Muscle layer of duodenum (tissue), 2 donors: ENCODE measurements around the gene R3HDM4.
A peak's percentile ranks its signal among the peaks of the same experiment; 100 is the strongest.

Source experiments
- H3K27ac ChIP-seq: one replicate; pipeline ENCODE4 v1.7.0; 2013; ENCODE audit warnings: mild to moderate bottlenecking, low read length
- H3K27me3 ChIP-seq: one replicate; pipeline ENCODE4 v1.7.0; 2013; ENCODE audit warnings: low read depth, mild to moderate bottlenecking, control low read depth, low read length
- H3K36me3 ChIP-seq, 2 donors: one replicate each; pipeline ENCODE4 v1.7.0; 2013; ENCODE audit warnings: low read length in 2 of 2, control low read depth in 1 of 2, mild to moderate bottlenecking in 1 of 2; ENCODE audit not compliant: insufficient read depth in 2 of 2, control insufficient read depth in 1 of 2
- H3K4me1 ChIP-seq, 2 donors: one replicate each; pipeline ENCODE4 v1.7.0; 2013; ENCODE audit warnings: low read length in 2 of 2, mild to moderate bottlenecking in 2 of 2, control low read depth in 1 of 2, moderate library complexity in 1 of 2; ENCODE audit not compliant: insufficient read depth in 2 of 2, control insufficient read depth in 1 of 2
- H3K4me3 ChIP-seq, 2 donors: one replicate each; pipeline ENCODE4 v1.7.0; 2013; ENCODE audit warnings: low read length in 2 of 2, low read depth in 1 of 2, mild to moderate bottlenecking in 1 of 2
- H3K9me3 ChIP-seq, 2 donors: one replicate each; pipeline ENCODE4 v1.7.0; 2013; ENCODE audit warnings: low read length in 2 of 2, control low read depth in 1 of 2, mild to moderate bottlenecking in 1 of 2; ENCODE audit not compliant: control insufficient read depth in 1 of 2
- donor health status: healthy.

R3HDM4 gene

DNA sequence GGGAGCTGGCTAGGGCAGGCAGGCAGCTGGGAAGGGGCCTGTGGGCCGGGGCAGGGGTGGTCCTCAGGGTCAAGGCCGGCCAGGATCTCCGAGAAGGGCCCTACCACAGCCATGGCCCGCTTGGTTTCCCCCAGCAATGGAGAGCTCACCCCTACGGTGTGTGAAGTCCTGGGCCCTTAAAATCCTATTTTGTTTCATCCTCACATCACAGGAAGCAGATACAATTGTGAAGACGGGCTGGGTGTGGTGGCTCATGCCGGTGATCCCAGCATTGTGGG lies 11.0 kb downstream of the R3HDM4 start:
- Histone ChIP-seq H3K4me1 (no peaks in the 10 kb centered on the region), H3K27me3 (no peaks in the 10 kb centered on the region), H3K27ac (no peak overlapping the region), H3K9me3 (no peaks in the 10 kb centered on the region), H3K36me3 (peaks cover 0 to 26% of the 10 kb centered on the region in 2 donors), H3K4me3 (no peak overlapping the region)

DNA sequence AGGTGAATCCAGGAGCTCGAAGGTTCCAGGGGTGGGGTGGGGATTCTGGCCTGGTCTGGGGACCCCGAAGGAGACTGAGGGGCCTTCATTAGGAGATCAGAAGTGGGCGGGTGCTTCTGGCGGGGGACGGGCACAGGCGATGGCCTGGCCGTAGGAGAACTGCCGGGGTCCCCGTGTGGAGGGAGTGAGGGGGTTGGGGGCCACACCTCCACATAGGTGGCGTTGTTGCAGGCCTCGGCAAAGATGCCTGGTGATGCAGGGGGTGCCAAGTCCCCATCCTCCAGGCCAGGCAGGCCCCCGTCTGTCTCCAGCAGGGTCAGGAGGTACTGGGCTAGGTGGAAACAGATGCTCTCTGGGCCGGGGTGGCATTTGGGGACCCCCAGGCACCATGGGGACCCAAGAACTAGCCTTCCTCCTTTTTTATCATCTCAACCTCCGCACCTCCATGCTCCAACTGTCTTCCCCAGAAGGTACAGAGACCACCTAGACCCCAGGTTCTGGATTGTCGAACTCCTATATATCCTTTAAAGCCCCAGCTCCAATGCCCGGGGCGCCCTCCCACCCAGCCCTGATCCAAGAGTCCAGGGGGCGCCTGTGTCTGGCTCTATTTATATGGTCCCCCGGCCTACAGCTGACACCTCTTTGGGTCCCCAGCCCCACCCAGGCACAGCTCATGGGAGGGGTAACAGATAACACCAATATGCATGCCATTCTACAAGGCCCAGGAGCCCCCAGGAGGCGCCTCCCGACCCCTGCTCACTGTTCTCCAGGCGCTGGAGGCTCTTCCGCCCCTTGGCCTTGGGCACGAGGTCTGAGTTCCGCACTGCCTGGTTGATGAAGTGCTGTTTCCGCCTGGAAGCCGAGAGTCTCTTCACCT lies 11.6 kb downstream of the R3HDM4 start:
- H3K27me3 ChIP-seq, result no peaks in the 10 kb centered on the region
- no peak overlapping the region for H3K27ac ChIP-seq
- H3K36me3 ChIP-seq, result peaks cover 0 to 28% of the 10 kb centered on the region in 2 donors
- no peaks in the 10 kb centered on the region for H3K9me3 ChIP-seq
- H3K4me3 ChIP-seq, result no peak overlapping the region
- H3K4me1 ChIP-seq, result no peaks in the 10 kb centered on the region

DNA sequence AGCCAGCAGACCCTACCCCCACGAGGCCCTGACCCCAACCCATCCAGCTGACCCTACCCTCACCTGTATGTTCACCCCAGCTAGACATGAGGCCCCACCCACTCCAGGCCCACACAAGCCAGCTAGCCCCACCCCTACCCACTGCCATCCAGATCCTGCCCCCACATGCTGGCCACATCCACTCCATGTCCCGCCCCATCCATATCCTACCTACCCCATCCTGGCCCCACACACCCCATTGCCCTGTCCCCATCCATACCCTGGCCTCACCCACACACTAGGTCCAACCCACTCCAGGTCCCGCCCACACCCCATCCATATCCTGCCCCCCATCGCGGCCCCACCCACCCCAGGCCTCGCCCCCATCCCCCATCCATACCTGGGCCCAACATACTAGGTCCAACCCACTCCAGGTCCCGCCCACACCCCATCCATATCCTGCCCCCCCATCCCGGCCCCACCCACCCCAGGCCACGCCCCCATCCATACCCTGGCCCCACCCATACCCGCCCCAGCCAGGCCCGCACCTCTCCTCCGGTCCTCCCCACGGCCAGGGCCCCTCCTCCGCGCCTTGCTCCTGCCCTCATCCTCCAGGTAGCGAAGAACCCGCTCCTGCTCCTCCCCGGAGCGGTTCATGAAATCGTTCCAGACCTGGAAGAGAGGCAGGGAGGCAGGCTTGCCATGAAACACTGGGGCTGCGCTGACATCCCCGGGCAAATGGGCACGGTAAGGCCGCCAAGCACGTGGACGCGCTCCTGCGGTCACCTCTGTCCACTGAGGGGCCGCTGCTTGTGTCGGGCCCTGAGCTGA lies 12.5 kb downstream of the R3HDM4 start:
- H3K27ac ChIP-seq, result no peak overlapping the region
- H3K36me3 ChIP-seq, result peaks cover 0 to 28% of the 10 kb centered on the region in 2 donors
- H3K4me3 ChIP-seq, result no peak overlapping the region
- no peaks in the 10 kb centered on the region for H3K27me3 ChIP-seq
- no peaks in the 10 kb centered on the region for H3K9me3 ChIP-seq
- H3K4me1 ChIP-seq, result no peaks in the 10 kb centered on the region

DNA sequence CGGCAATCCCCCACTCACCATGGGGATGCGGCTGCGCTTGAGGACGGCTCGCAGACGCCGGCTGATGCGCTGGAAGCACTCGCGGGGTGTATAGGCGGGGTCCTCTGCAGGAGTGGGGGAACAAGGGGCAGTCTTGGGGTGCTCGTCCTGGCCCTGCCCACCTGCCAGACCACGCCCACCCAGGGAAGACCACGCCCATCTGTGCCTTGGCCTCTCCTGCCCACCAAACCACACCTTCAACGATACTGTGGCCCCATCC lies 13.0 kb downstream of the R3HDM4 start:
- Histone ChIP-seq H3K27ac (no peak overlapping the region), H3K9me3 (no peaks in the 10 kb centered on the region), H3K36me3 (peaks cover 0 to 28% of the 10 kb centered on the region in 2 donors), H3K4me1 (no peaks in the 10 kb centered on the region), H3K4me3 (no peak overlapping the region), H3K27me3 (no peaks in the 10 kb centered on the region)

DNA sequence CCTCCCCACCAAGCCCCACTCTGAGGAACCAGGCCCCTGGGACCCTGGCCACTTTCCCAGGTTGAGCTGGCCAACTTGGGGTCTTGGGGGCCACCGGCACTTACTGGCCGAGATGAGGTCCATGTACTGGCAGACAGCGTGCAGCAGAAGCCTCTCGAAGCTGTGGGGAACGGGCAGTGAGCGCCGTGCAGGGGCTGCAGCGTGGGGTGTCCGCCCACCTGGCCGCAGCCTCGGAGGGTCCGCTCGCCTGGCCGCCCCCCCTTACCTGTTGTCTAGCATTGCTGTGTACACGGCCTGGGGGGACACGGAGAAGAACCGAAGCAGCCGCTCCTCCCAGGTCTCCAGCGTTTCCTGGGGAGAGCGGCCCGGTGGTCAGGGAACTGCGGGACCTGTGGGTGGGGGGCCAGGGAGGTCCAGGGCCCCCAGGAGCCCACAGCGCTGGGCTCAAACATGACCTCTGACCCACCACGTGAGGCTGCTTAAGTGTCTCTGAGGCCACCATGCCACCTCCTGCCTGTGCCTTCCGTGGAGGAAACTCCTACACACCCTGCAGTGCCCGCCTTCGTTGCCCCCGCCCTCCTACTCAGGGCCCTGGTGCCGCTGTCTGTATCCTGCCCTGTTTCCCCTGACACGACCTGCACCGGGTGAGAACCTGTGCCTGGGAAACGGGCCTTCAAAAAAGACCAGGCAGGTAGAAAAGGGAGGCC lies 13.5 kb downstream of the R3HDM4 start:
- no peaks in the 10 kb centered on the region for H3K4me1 ChIP-seq
- H3K9me3 ChIP-seq, result no peaks in the 10 kb centered on the region
- no peaks in the 10 kb centered on the region for H3K27me3 ChIP-seq
- no peak overlapping the region for H3K4me3 ChIP-seq
- no peak overlapping the region for H3K27ac ChIP-seq
- peaks cover 0 to 28% of the 10 kb centered on the region in 2 donors for H3K36me3 ChIP-seq

DNA sequence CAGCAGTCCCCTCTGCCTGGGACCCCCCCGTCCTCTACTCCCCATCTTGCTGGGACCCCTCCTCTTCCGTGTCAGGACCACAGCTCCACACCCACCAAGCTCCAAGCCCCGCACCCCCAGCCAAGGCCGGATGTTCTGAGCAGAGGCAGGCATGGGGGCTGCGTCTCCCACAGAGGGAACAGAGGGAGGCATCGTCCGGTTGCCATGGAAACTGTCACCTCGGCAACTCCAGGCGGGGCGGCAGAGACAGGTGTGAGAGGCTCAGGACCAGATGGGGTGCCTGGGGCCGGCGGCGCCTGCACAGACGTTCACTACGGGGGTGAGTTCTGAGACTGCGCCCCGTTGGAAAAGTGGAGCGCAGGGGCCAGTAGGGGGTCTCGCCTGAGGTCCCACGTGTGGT lies 14.4 kb downstream of the R3HDM4 start:
- Histone ChIP-seq H3K27ac (no peak overlapping the region), H3K36me3 (peaks cover 0 to 28% of the 10 kb centered on the region in 2 donors), H3K4me1 (no peaks in the 10 kb centered on the region), H3K4me3 (no peak overlapping the region), H3K27me3 (no peaks in the 10 kb centered on the region), H3K9me3 (no peaks in the 10 kb centered on the region)

DNA sequence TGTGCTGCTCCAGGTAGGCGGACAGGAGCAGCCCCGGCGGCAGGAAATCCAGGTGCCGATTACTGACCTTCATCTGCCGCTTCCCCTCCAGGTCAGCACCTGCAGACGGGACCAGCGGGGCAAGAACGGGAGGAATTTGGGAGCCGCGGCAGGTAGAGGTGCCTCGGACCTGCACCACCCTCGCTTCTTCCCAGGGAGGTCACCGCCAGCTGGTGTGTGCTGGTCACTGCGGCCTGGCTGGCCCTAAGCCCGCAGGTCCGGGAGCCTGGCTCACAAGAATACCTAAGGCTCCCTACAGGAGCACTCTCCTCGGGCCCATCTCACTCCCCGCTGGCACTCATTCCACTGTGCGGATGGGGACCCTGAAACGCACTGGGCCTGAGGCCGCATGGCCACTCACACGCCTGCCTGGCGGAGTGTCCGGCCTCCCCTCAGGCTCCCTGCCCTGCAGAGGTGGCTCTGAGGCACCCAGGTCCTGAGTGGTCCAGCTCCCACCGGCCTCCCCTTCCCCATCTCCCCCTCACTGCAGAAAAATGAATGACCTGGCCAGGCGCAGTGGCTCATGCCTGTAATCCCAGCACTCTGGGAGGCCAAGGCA lies 15.5 kb downstream of the R3HDM4 start:
- H3K9me3 ChIP-seq, result no peaks in the 10 kb centered on the region
- peaks cover 0 to 28% of the 10 kb centered on the region in 2 donors for H3K36me3 ChIP-seq
- H3K27me3 ChIP-seq, result no peaks in the 10 kb centered on the region
- H3K27ac ChIP-seq, result no peak overlapping the region
- no peaks in the 10 kb centered on the region for H3K4me1 ChIP-seq
- no peak overlapping the region for H3K4me3 ChIP-seq

DNA sequence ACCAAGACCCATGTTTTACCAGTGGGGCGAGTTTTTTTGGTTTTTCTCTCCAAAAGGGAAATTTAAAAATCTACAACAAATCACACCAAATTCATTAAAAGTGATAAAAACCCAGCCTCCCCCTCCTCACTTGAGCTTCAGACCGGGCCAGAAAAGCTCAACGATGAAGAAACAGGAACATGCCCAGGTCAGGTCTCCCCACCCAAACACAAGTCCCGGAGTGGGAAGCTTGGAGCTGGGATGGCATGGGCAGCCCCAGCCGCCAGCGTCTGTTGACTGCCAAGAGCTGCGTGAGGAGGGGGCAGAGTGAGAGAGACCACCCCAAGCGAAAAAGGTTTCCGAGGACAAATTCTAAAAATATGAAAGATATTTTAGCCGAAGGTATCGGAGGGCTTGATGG lies 16.0 kb downstream of the R3HDM4 start:
- H3K4me3 ChIP-seq, result no peak overlapping the region
- no peaks in the 10 kb centered on the region for H3K9me3 ChIP-seq
- H3K27me3 ChIP-seq, result no peaks in the 10 kb centered on the region
- peaks cover 0 to 27% of the 10 kb centered on the region in 2 donors for H3K36me3 ChIP-seq
- peaks cover 0 to 4% of the 10 kb centered on the region in 2 donors for H3K4me1 ChIP-seq
- H3K27ac ChIP-seq, result no peak overlapping the region

DNA sequence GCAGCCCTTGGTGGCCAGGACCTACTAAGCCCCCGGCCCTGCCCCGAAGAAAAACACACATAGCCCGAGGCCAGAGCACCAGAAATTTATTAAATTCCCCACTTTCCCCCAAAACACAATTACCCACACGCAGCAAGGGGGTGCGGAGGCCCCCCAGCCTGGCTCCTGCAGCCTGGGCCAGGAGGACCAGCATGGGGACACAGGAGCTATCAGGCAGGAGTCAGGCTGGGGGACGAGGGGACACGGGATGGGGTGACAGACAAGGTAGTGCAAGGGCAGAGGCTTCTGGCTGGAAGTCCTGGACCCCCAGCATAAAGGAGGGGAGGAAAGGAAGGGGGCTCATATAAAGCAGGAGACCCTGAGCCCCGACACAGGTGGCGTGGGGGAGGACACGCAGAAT lies 16.6 kb downstream of the R3HDM4 start:
- no peaks in the 10 kb centered on the region for H3K27me3 ChIP-seq

DNA sequence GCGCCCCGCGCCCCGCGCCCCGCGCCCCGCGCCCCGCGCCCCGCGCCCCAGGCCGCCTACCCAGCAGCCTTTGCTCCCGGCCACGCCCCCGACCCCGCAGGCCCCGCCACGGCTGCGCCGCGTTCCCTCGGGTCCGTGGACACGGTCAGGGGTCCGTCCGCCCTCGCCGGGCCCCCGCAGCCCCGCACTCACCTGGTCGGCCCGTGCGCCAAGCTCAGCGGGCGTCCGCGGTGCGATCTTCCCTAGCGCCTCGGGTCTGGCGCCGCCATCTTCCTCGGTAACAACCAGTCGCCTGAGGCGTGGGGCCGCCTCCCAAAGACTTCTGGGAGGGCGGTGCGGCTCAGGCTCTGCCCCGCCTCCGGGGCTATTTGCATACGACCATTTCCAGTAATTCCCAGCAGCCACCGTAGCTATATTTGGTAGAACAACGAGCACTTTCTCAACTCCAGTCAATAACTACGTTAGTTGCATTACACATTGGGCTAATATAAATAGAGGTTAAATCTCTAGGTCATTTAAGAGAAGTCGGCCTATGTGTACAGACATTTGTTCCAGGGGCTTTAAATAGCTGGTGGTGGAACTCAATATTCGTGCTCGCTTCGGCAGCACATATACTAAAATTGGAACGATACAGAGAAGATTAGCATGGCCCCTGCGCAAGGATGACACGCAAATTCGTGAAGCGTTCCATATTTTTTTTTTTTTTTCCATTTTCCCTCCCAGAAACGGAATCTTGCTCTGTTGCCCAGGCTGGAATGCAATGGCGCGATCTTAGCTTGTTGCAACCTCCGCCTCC lies 19.9 kb downstream of the R3HDM4 start, which contains the start of the genes MED16 and RNU6-9:
TSS of gene MED16 (minus strand) at position 294 of the 796 bp plus-strand sequence. CDS start 2,056 bp downstream, outside the sequence.
TSS of gene RNU6-9 (plus strand) at position 591 of the 796 bp plus-strand sequence.
- H3K27me3 ChIP-seq, result no peaks in the 10 kb centered on the region
- H3K9me3 ChIP-seq, result no peaks in the 10 kb centered on the region
- H3K27ac ChIP-seq, result peak within 1 kb of the TSS; percentile 94
- H3K36me3 ChIP-seq, result peaks cover 5 to 33% of the 10 kb centered on the region in 2 donors
- H3K4me1 ChIP-seq, result peaks cover 0 to 18% of the 10 kb centered on the region in 2 donors
- peak within 1 kb of the TSS; percentile 70 to 90 for H3K4me3 ChIP-seq

More for the DNA sequence above, 16.6 kb downstream of the R3HDM4 start:
- Histone ChIP-seq H3K27ac (no peak overlapping the region), H3K4me3 (no peak overlapping the region), H3K9me3 (no peaks in the 10 kb centered on the region), H3K36me3 (peaks cover 0 to 24% of the 10 kb centered on the region in 2 donors), H3K4me1 (peaks cover 0 to 9% of the 10 kb centered on the region in 2 donors)
